Body of pancreas (tissue), 4 donors: ENCODE data around the gene SLC2A4RG.

ENCODE experiments used
- POLR2A ChIP-seq, 3 donors: fragments of 450-650 bp; IDR thresholded peaks; one replicate each; pipeline ENCODE4 v1.6.1; 2016; ENCODE audit warnings: antibody characterized with exemption in 3 of 3, mild to moderate bottlenecking in 2 of 3
- TF ChIP-seq, protein P1 (sequence below), 7 experiments: fragments of 450-650 bp in 4 of 7; fragments of 200-600 bp in 3 of 7; sonication (generic) in 3 of 7; IDR thresholded peaks; one replicate each; pipeline ENCODE4 v1.5.1; 2016 to 2019; ENCODE audit warnings: antibody characterized with exemption in 7 of 7

GRCh38 chr20:63766695-63767426 is 27.3 kb downstream of the SLC2A4RG start:
- TF ChIP-seq, protein P1, sequence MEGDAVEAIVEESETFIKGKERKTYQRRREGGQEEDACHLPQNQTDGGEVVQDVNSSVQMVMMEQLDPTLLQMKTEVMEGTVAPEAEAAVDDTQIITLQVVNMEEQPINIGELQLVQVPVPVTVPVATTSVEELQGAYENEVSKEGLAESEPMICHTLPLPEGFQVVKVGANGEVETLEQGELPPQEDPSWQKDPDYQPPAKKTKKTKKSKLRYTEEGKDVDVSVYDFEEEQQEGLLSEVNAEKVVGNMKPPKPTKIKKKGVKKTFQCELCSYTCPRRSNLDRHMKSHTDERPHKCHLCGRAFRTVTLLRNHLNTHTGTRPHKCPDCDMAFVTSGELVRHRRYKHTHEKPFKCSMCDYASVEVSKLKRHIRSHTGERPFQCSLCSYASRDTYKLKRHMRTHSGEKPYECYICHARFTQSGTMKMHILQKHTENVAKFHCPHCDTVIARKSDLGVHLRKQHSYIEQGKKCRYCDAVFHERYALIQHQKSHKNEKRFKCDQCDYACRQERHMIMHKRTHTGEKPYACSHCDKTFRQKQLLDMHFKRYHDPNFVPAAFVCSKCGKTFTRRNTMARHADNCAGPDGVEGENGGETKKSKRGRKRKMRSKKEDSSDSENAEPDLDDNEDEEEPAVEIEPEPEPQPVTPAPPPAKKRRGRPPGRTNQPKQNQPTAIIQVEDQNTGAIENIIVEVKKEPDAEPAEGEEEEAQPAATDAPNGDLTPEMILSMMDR (IDR thresholded peaks at IDR 0.05): no peak
- TF ChIP-seq POLR2A (IDR thresholded peaks at IDR 0.05): no peak
